ENCODE results near the gene TPTE. TPM values are rescaled to one million over a fixed set of nuclear protein-coding genes. Genes with fewer than 3 reads are reported as not detected.
"Not testable (repeated sequence)": the region's sequence is repeated elsewhere in the genome, so short reads cannot be mapped to it uniquely, and the experiment has no call there.

TPTE gene
- total RNA-seq, 4 donors from 2014 or later = not detected

DNA sequence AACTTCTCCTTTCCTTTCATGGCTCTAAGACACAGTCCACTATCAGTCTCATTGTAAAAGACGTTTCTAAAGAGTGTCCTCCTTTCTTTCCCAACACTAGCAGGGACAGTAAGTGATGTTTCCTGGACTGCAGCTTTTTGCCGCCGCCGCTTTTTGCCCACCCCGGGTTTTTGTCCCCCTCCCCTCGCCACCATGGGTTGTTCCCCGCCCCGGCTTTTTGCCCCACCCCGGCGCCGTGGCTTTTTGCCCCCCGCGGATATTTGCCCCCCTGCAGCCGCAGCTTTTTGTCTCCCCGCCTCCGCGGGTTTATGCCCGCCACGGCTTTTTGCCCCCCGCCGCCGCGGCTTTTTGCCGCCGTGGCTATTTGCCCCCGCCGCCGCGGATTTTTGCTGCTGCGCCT, 95.2 kb downstream of the TPTE start:
- H3K4me1 ChIP-seq = no peaks in the 10 kb centered on the region
- no peaks in the 10 kb centered on the region for H3K36me3 ChIP-seq

DNA sequence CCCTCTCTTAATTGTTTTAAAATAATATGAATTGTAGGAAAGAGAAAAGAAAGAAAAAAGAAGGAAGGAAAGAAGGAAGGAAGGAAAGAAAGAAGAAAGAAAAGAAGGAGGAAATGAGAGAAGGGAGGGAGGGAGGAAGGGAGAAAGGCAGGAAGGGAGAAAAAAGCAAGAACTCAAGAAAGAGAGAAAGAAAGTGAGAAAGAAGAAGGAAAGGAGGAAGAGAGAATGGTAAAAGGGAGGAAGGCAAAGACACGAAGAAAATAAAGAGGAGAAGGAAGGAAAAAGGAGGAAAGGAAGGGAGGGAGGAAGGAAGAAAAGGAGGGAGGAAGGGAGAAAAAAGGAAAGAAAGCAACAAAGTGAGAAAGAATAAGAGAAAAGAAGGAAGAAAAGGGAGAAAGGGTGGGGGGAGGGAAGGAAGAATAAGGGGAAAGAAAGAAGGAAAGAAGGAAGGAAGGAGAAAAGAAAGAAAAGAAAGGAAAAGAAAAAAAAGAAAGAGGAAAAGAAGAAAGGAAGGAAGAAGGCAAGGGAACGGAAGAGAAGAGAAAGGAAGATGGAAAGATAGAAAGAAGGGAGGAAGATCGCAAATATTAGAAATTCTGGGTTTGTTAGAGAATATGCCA, 95.9 kb downstream of the TPTE start:
- DNase-seq (ENCODE audit: low spot score in 2 of 2); H3K4me3 ChIP-seq; H3K27ac ChIP-seq; H3K27me3 ChIP-seq; H3K4me1 ChIP-seq; H3K36me3 ChIP-seq: not testable (repeated sequence)
- WGBS = 62% methylated on average over 3 of the region's 3 CpGs
- peaks cover 25% of the 10 kb centered on the region for H3K9me3 ChIP-seq

More for the DNA sequence above, 95.2 kb downstream of the TPTE start:
- WGBS = 70% methylated on average over 30 of the region's 30 CpGs
- Histone ChIP-seq H3K9me3 (peaks cover 25% of the 10 kb centered on the region), H3K27ac (no peak overlapping the region), H3K27me3 (no peaks in the 10 kb centered on the region), H3K4me3 (no peak overlapping the region)
- no peak for DNase-seq (ENCODE audit: low spot score in 2 of 2)
- TF ChIP-seq POLR2A (IDR thresholded peaks at IDR 0.05) (no peak), EP300 (IDR thresholded peaks at IDR 0.05) (no peak), POLR2AphosphoS5 (IDR thresholded peaks at IDR 0.05) (no peak)
- TF ChIP-seq, protein P1, sequence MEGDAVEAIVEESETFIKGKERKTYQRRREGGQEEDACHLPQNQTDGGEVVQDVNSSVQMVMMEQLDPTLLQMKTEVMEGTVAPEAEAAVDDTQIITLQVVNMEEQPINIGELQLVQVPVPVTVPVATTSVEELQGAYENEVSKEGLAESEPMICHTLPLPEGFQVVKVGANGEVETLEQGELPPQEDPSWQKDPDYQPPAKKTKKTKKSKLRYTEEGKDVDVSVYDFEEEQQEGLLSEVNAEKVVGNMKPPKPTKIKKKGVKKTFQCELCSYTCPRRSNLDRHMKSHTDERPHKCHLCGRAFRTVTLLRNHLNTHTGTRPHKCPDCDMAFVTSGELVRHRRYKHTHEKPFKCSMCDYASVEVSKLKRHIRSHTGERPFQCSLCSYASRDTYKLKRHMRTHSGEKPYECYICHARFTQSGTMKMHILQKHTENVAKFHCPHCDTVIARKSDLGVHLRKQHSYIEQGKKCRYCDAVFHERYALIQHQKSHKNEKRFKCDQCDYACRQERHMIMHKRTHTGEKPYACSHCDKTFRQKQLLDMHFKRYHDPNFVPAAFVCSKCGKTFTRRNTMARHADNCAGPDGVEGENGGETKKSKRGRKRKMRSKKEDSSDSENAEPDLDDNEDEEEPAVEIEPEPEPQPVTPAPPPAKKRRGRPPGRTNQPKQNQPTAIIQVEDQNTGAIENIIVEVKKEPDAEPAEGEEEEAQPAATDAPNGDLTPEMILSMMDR (IDR thresholded peaks at IDR 0.05) = no peak

DNA sequence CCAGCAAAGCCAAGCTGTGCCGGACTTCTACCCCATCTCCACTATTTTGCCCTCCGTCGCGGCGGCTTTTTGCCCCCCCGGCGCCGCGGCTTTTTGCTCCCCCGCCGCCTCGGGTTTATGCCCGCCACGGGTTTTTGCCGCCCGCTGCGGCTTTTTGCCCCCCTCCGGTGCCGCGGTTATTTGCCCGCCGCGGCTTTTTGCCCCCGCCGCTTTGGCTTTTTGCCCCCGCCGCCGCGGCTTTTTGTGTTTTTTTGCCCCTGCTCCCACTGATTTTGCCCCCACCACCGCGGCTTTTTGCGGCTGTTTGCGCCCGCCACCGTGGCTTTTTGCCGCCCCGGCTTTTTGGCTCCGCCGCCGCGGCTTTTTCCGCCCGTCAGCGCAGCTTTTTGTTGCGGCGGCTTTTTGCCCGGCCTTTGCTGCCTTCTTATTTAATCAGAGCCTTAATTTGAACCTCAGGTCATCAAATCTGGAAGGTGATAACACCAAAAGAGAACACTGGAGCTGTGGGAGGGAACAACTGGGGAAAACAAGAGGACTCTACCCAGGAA, 106.0 kb downstream of the TPTE start:
- no peak for DNase-seq (ENCODE audit: low spot score in 2 of 2)
- Histone ChIP-seq H3K4me1 (no peaks in the 10 kb centered on the region), H3K4me3 (no peak overlapping the region), H3K36me3 (no peaks in the 10 kb centered on the region), H3K9me3 (peaks cover 18% of the 10 kb centered on the region), H3K27me3 (no peaks in the 10 kb centered on the region), H3K27ac (no peak overlapping the region)
- 69% methylated on average over 47 of the region's 47 CpGs for WGBS
- TF ChIP-seq, protein P1 (IDR thresholded peaks at IDR 0.05) = no peak
- TF ChIP-seq POLR2A (IDR thresholded peaks at IDR 0.05) = no peak
- no peak for TF ChIP-seq EP300 (IDR thresholded peaks at IDR 0.05)
- TF ChIP-seq POLR2AphosphoS5 (IDR thresholded peaks at IDR 0.05) = no peak

DNA sequence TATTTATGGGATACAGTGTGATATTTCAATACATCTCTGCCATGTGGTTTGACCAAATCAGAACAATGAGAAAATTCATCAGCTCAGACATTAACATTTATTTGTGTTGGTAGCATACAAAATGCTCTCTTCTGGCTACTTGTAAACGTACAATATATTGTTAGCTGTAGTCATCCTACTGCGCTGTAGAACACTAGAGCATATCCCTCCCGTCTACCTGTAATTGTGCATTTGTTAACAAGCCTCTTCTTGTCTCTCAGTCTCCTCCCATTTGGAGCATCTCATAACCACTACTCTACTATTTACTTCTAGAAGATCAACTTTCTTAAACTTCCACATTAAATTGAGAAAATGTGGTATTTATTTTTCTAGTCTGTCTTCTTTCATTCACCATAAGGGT, 107.9 kb downstream of the TPTE start:
- H3K27ac ChIP-seq; H3K4me3 ChIP-seq; H3K36me3 ChIP-seq; H3K27me3 ChIP-seq; DNase-seq (ENCODE audit: low spot score in 2 of 2); H3K4me1 ChIP-seq: not testable (repeated sequence)
- 78% methylated on average over 3 of the region's 3 CpGs for WGBS
- peaks cover 18% of the 10 kb centered on the region for H3K9me3 ChIP-seq

DNA sequence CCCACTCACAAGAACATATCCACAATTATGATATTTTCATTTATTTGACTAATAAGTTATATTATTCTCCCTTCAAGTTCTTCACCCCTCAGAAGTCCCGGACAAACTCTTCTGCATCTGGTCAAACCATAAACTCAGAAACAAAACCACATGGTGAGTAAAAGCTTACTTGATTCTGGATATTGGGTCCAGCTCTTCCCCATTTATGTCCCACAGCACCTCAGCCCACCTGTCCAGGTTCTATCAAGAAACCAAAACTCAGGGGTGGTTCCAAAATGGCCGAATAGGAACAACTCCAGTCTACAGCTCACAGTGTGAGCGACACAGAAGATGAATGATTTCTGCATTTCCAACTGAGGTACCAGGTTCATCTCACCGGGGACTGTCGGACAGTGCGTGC, 109.4 kb downstream of the TPTE start:
- 70% methylated on average over 6 of the region's 6 CpGs for WGBS
- not testable (repeated sequence) for H3K36me3 ChIP-seq; H3K27me3 ChIP-seq; H3K4me3 ChIP-seq; H3K4me1 ChIP-seq; DNase-seq (ENCODE audit: low spot score in 2 of 2); H3K27ac ChIP-seq
- H3K9me3 ChIP-seq = peaks cover 15% of the 10 kb centered on the region

DNA sequence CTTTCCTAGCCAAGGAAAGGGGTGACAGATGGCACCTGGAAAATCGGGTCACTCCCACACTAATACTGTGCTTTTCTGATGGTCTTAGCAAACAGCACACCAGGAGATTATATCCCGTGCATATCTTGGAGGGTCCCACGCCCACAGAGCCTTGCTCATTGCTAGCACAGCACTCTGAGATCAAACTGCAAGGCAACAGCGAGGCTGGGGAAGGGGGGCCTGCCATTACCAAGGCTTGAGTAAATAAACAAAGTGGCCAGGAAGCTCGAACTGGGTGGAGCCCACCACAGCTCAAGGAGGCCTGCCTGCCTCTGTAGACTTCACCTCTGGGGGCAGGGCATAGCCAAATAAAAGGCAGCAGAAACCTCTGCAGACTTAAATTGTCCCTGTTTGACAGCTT, 109.9 kb downstream of the TPTE start:
- not testable (repeated sequence) for H3K4me3 ChIP-seq; H3K27me3 ChIP-seq; H3K36me3 ChIP-seq; H3K27ac ChIP-seq; DNase-seq (ENCODE audit: low spot score in 2 of 2); H3K4me1 ChIP-seq
- peaks cover 10% of the 10 kb centered on the region for H3K9me3 ChIP-seq
- 60% methylated on average over 5 of the region's 5 CpGs for WGBS

DNA sequence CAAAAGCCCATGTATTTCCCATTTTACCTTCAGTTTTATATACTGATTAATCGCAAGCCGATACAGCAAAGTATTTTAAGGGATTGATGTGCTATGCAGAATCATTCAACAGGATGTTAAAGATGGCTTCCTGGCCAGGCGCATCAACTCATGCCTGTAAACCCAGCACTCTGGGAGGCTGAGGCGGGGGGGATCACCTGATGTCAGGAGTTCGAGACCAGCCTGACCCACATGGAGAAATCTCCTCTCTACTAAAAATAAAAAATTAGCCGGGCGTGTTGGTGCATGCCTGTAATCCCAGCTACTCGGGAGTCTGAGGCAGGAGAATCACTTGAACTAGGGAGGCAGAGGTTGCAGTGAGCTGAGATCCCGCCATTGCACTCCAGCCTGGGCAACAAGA, 116.8 kb downstream of the TPTE start:
- not testable (repeated sequence) for H3K36me3 ChIP-seq; H3K27me3 ChIP-seq; H3K27ac ChIP-seq; H3K4me1 ChIP-seq; H3K4me3 ChIP-seq; DNase-seq (ENCODE audit: low spot score in 2 of 2)
- 65% methylated on average over 9 of the region's 9 CpGs for WGBS
- H3K9me3 ChIP-seq = peaks cover 21% of the 10 kb centered on the region

DNA sequence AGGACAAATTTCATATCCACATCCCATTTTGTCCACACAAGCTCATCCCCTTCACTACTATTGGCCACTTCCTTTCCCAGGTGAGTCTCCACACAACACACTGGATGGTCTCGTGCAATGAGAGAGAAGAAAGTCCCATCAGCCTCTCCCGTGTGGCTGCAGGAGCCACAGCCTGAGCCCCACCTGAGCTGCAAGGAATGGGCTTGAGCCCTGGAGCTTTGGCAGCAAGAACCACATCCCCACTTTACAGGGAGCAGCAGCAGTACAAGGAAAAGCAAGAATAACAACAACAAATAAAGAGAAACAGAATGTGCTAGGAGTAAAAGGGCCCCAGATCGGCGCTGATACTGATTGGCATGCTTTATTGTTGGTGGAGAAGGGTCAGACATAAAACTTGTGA, 117.7 kb downstream of the TPTE start:
- Histone ChIP-seq H3K9me3 (peaks cover 21% of the 10 kb centered on the region), H3K4me3 (no peak overlapping the region), H3K4me1 (no peaks in the 10 kb centered on the region), H3K36me3 (no peaks in the 10 kb centered on the region), H3K27ac (no peak overlapping the region), H3K27me3 (no peaks in the 10 kb centered on the region)
- 67% methylated on average over 4 of the region's 4 CpGs for WGBS
- TF ChIP-seq POLR2AphosphoS5 (IDR thresholded peaks at IDR 0.05) (no peak), EP300 (IDR thresholded peaks at IDR 0.05) (no peak), POLR2A (IDR thresholded peaks at IDR 0.05) (no peak)
- TF ChIP-seq, protein P1 (IDR thresholded peaks at IDR 0.05) = no peak
- DNase-seq (ENCODE audit: low spot score in 2 of 2) = no peak

DNA sequence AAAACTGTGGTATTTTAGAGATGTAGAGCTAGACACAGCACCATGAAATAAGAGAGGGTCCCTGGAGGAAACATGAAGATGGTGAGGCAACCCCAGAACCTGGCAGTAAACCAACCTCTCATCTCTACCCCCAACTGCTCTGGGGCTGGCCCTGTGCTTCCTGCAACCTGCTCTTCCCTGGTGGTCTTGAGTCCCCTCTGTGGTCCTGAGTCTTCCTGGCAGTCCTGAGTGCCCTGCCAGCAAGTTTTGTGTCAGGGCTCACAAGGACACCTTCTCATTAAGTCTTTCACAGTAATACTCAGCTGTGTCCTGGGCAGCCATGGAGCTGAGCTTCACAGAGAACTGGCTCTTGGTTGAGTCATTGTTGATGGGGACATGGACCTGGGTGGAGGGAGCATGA, 118.4 kb downstream of the TPTE start:
- peaks cover 25% of the 10 kb centered on the region for H3K9me3 ChIP-seq
- not testable (repeated sequence) for H3K27ac ChIP-seq; H3K4me1 ChIP-seq; DNase-seq (ENCODE audit: low spot score in 2 of 2); H3K4me3 ChIP-seq; H3K36me3 ChIP-seq; H3K27me3 ChIP-seq
